HepG2 (cell line): Measurements from ENCODE around the gene HSF4. TPM values are rescaled to one million over a fixed set of nuclear protein-coding genes. Genes with fewer than 3 reads are reported as not detected.
A peak's percentile ranks its signal among the peaks of the same experiment; 100 is the strongest.

Experiments
- ARNTL ChIP-seq: sonication (generic); formaldehyde crosslinking; IDR thresholded peaks from 2 replicates; pipeline ENCODE4 v1.4.0; 2020; ENCODE audit warnings: mild to moderate bottlenecking, missing genetic modification reagents
- ASH2L ChIP-seq: fragments of 300-600, 200-600 bp; sonication (generic); IDR thresholded peaks from 2 replicates; pipeline ENCODE4 v1.7.0; 2017; ENCODE audit warnings: low read depth, mild to moderate bottlenecking, moderate library complexity, mixed read lengths, low read length; ENCODE audit not compliant: insufficient read length
- CCAR2 ChIP-seq: fragments of 200-400 bp; formaldehyde crosslinking; optimal IDR thresholded peaks from 2 replicates; pipeline ENCODE3; 2018; ENCODE audit warnings: low read depth, mild to moderate bottlenecking, low read length, moderate library complexity
- CENPT ChIP-seq: sonication (generic); formaldehyde crosslinking; IDR thresholded peaks from 2 replicates; pipeline ENCODE4 v1.8.0; 2022; ENCODE audit warnings: low read depth, mild to moderate bottlenecking, moderate library complexity, missing genetic modification reagents
- ETV5 ChIP-seq: IDR thresholded peaks from 2 replicates; pipeline ENCODE4 v1.6.1; 2018; ENCODE audit warnings: missing biosample characterization, missing genetic modification reagents, inconsistent platforms, borderline replicate concordance
- NFE2 ChIP-seq: sonication (generic); formaldehyde crosslinking; IDR thresholded peaks from 2 replicates; pipeline ENCODE4 v1.4.0; 2020; ENCODE audit warnings: missing genetic modification reagents
- NFYB ChIP-seq: sonication (generic); formaldehyde crosslinking; IDR thresholded peaks from 2 replicates; pipeline ENCODE4 v1.4.0; 2020; ENCODE audit warnings: missing genetic modification reagents
- NRL ChIP-seq: sonication (generic); formaldehyde crosslinking; IDR thresholded peaks from 2 replicates; pipeline ENCODE4 v1.5.0; 2020; ENCODE audit warnings: missing genetic modification reagents, mild to moderate bottlenecking, moderate library complexity, borderline replicate concordance
- PHF5A ChIP-seq: IDR thresholded peaks from one replicate; pipeline ENCODE4 v1.6.1; 2018; ENCODE audit warnings: low read depth, missing genetic modification reagents; ENCODE audit not compliant: unreplicated experiment
- SNAPC2 ChIP-seq: sonication (generic); formaldehyde crosslinking; IDR thresholded peaks from 2 replicates; pipeline ENCODE4 v1.8.1; 2022; ENCODE audit warnings: mild to moderate bottlenecking, missing genetic modification reagents
- SRY ChIP-seq: sonication (generic); formaldehyde crosslinking; IDR thresholded peaks from 2 replicates; pipeline ENCODE4 v1.8.0; 2022; ENCODE audit warnings: mild to moderate bottlenecking, missing genetic modification reagents
- TGIF2 ChIP-seq: IDR thresholded peaks from 2 replicates; pipeline ENCODE4 v1.6.1; 2016; ENCODE audit warnings: control low read depth, missing compliant biosample characterization
- YEATS4 ChIP-seq: sonication (generic); formaldehyde crosslinking; IDR thresholded peaks from 2 replicates; pipeline ENCODE4 v1.4.0; 2020; ENCODE audit warnings: missing genetic modification reagents, borderline replicate concordance
- ZC3H13 ChIP-seq: sonication (generic); formaldehyde crosslinking; IDR thresholded peaks from 2 replicates; pipeline ENCODE4 v1.8.1; 2023; ENCODE audit warnings: mild to moderate bottlenecking, missing genetic modification reagents, moderate library complexity
- ZNF235 ChIP-seq: sonication (generic); formaldehyde crosslinking; IDR thresholded peaks from 2 replicates; pipeline ENCODE4 v1.8.1; 2023; ENCODE audit warnings: mild to moderate bottlenecking, missing genetic modification reagents, borderline replicate concordance
- ZNF414 ChIP-seq: sonication (generic); formaldehyde crosslinking; IDR thresholded peaks from 2 replicates; pipeline ENCODE4 v1.5.0; 2020; ENCODE audit warnings: missing genetic modification reagents
- ZNF605 ChIP-seq: sonication (generic); formaldehyde crosslinking; IDR thresholded peaks from 2 replicates; pipeline ENCODE4 v1.8.0; 2022; ENCODE audit warnings: mild to moderate bottlenecking, missing genetic modification reagents
- ZNF629 ChIP-seq: sonication (generic); formaldehyde crosslinking; conservative IDR thresholded peaks from 2 replicates; pipeline ENCODE4 v1.5.0; 2020; ENCODE audit warnings: missing genetic modification reagents
- ZNF687 ChIP-seq: sonication (generic); formaldehyde crosslinking; IDR thresholded peaks from 2 replicates; pipeline ENCODE4 v1.5.1; 2020; ENCODE audit warnings: mild to moderate bottlenecking, missing genetic modification reagents, moderate library complexity
- ZXDC ChIP-seq: sonication (generic); formaldehyde crosslinking; IDR thresholded peaks from 2 replicates; pipeline ENCODE4 v1.5.0; 2020; ENCODE audit warnings: mild to moderate bottlenecking, missing genetic modification reagents
- polyA plus RNA-seq, 8 experiments: library from polyadenylated mRNA; depleted of rRNA in 3 of 8; stranded (reverse) in 7 of 8; unstranded in 1 of 8; fragments of >200 nt; fragmentation: Illumina TruSeq in 4 of 8; extraction: Trizol in 4 of 8; gene quantifications; 2 replicates each; pipeline versions ENCODE4 v1.2.1 to v1.2.3, GENCODE V29; 2011 to 2016; ENCODE audit warnings: low read depth in 4 of 8, missing spikeins in 1 of 8, mixed read lengths in 1 of 8; ENCODE audit not compliant: insufficient read depth in 1 of 8
- total RNA-seq, 5 experiments: library from RNA; depleted of rRNA; stranded (reverse); fragments of >200 nt; fragmentation: Illumina TruSeq; extraction: Trizol; gene quantifications; 2 replicates each; pipeline ENCODE4 v1.2.3, GENCODE V29; 2016; ENCODE audit warnings: low read depth in 1 of 5

HSF4 gene
- total and polyA plus RNA-seq, 2 of the 13 experiments (the other 11 are each of a cell fraction or from before 2014, with no cell fraction given), result 3.5 to 16.9 TPM

GRCh38 chr16:67165121-67166078, 855 bp downstream of the HSF4 start (continued):
- no peak for TF ChIP-seq CCAR2
- TF ChIP-seq ZNF687 (CRISPR knock-in tag), result no peak
- TF ChIP-seq NFYB, result no peak
- TF ChIP-seq ASH2L, result no peak
- no peak for TF ChIP-seq SRY (CRISPR knock-in tag)
- no peak for TF ChIP-seq ZNF414 (CRISPR knock-in tag)
- TF ChIP-seq SNAPC2 (CRISPR knock-in tag), result no peak
- TF ChIP-seq CENPT (CRISPR knock-in tag), result no peak
- TF ChIP-seq ARNTL, result no peak
- 0 out of 2 replicates have a peak, but pooled peaks have one; percentile 9 for TF ChIP-seq ZNF605
- no peak for TF ChIP-seq NFE2 (CRISPR knock-in tag)
- no peak for TF ChIP-seq ZC3H13 (CRISPR knock-in tag)
- TF ChIP-seq ZXDC (CRISPR knock-in tag), result no peak
- no peak for TF ChIP-seq NRL (CRISPR knock-in tag)
- TF ChIP-seq ZNF629 (CRISPR knock-in tag), result peak; percentile 88
- TF ChIP-seq ZNF235 (CRISPR knock-in tag), result no peak
- no peak for TF ChIP-seq TGIF2 (CRISPR knock-in tag)
- no peak for TF ChIP-seq YEATS4 (CRISPR knock-in tag)
- no peak for TF ChIP-seq PHF5A (CRISPR knock-in tag)
- no peak for TF ChIP-seq ETV5 (CRISPR knock-in tag)
